Vagina (tissue), 2 donors: ENCODE results near the gene TYMS. TPM values are rescaled to one million over a fixed set of nuclear protein-coding genes. Genes with fewer than 3 reads are reported as not detected.
A peak's percentile ranks its signal among the peaks of the same experiment; 100 is the strongest.

Experiments
- DNase-seq, 2 donors: peaks; one replicate each; pipeline ENCODE4 v3.0.0-alpha.2; 2017; ENCODE audit errors: extremely low spot score in 2 of 2
- H3K27ac ChIP-seq: fragments of 200-600 bp; sonication (generic); one replicate; pipeline ENCODE4 v1.5.1; 2019
- H3K27me3 ChIP-seq: fragments of 200-600 bp; sonication (generic); one replicate; pipeline ENCODE4 v1.5.1; 2019
- H3K36me3 ChIP-seq, 2 donors: fragments of 200-600 bp; sonication (generic); one replicate each; pipeline ENCODE4 v1.5.1; 2017 to 2019
- H3K4me1 ChIP-seq: fragments of 200-600 bp; sonication (generic); one replicate; pipeline ENCODE4 v1.5.1; 2019
- H3K4me3 ChIP-seq, 2 donors: fragments of 200-600 bp; sonication (generic); 1 replicate in 1 of 2; 2 replicates in 1 of 2; pipeline ENCODE4 v1.5.1; 2016 to 2019
- H3K9me3 ChIP-seq: fragments of 200-600 bp; sonication (generic); one replicate; pipeline ENCODE4 v1.5.1; 2019
- POLR2A ChIP-seq, 2 donors: fragments of 450-650 bp; IDR thresholded peaks; one replicate each; pipeline ENCODE4 v1.6.1; 2017; ENCODE audit warnings: antibody characterized with exemption in 2 of 2, mild to moderate bottlenecking in 2 of 2, moderate library complexity in 2 of 2
- POLR2AphosphoS5 ChIP-seq, 2 donors: sonication (generic); formaldehyde crosslinking; IDR thresholded peaks; one replicate each; pipeline ENCODE4 v1.9.0; 2017; ENCODE audit warnings: antibody characterized with exemption in 2 of 2, mild to moderate bottlenecking in 2 of 2, low read depth in 1 of 2; ENCODE audit not compliant: insufficient read depth in 1 of 2
- intact Hi-C: fragments of 100-400 bp; cut with DNase I; formaldehyde crosslinking; loops from one replicate; pipeline ENCODE4 v1.15.1; 2023
- total RNA-seq: library from RNA; depleted of rRNA; stranded (reverse); fragments of >200 nt; gene quantifications from one replicate; pipeline ENCODE4 v1.2.3, GENCODE V29; 2016
- TF ChIP-seq, protein P1 (sequence below), 3 experiments: fragments of 450-650 bp in 2 of 3; fragments of 200-600 bp in 1 of 3; sonication (generic) in 1 of 3; IDR thresholded peaks; one replicate each; pipeline ENCODE4 v1.5.1; 2017 to 2019; ENCODE audit warnings: antibody characterized with exemption in 3 of 3, mild to moderate bottlenecking in 2 of 3, moderate library complexity in 2 of 3

TYMS gene
- total RNA-seq, 1 donor from 2014 or later, result 11.3 TPM

DNA sequence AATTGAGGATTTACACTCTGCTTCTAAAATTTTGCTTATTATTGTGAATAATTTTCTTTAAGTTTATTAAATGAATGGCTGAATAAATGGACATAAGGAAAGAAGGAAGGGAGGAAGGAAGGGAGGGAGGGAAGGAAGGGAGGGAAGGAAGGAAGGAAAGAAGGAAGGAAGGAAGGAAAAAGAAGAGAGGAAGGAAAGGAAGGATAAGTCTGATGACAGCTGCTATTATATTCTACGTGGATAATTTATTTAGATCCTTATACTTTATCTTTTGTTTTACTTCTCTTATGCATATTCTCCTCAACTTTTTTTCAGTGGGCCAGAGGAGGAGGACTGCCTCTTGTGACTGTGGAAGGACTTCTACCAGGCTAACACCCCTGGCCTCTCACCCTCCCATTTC lies 43.3 kb upstream of the TYMS start:
- intact Hi-C loops, result loop anchor here (10.0 kb wide), 1 partner anchor 329 kb away; no protein-coding TSS in a partner anchor
- no peak for DNase-seq
- Histone ChIP-seq H3K36me3 (no peaks in the 10 kb centered on the region), H3K27me3 (no peaks in the 10 kb centered on the region), H3K4me3 (no peak overlapping the region), H3K9me3 (no peaks in the 10 kb centered on the region), H3K4me1 (no peaks in the 10 kb centered on the region), H3K27ac (no peak overlapping the region)
- TF ChIP-seq POLR2A (IDR thresholded peaks at IDR 0.05), result no peak
- TF ChIP-seq POLR2AphosphoS5 (IDR thresholded peaks at IDR 0.05; ENCODE audit: insufficient read depth in 1 of 2, low read depth in 1 of 2), result no peak
- TF ChIP-seq, protein P1, sequence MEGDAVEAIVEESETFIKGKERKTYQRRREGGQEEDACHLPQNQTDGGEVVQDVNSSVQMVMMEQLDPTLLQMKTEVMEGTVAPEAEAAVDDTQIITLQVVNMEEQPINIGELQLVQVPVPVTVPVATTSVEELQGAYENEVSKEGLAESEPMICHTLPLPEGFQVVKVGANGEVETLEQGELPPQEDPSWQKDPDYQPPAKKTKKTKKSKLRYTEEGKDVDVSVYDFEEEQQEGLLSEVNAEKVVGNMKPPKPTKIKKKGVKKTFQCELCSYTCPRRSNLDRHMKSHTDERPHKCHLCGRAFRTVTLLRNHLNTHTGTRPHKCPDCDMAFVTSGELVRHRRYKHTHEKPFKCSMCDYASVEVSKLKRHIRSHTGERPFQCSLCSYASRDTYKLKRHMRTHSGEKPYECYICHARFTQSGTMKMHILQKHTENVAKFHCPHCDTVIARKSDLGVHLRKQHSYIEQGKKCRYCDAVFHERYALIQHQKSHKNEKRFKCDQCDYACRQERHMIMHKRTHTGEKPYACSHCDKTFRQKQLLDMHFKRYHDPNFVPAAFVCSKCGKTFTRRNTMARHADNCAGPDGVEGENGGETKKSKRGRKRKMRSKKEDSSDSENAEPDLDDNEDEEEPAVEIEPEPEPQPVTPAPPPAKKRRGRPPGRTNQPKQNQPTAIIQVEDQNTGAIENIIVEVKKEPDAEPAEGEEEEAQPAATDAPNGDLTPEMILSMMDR (IDR thresholded peaks at IDR 0.05), result no peak

DNA sequence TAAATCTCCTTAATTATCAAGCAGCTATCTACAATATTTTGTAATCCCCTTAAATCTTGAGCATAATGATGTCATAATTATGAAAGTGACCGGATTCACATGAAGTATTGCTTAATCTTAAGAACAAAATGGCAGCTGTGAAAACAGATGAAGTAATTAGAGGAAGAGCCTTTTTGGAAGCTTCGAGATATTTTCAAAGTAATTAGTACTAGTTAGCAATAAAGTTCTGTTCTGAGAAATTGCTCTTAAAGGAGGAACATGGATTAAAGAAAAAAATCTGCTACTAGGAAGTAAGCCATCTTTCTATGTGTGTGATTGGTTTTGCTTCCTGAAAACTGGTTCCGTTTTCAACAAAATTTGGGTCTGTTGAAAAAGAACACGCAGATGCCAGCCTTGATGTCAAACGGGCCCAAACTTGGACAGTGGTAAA lies 42.3 kb upstream of the TYMS start:
- Histone ChIP-seq H3K36me3 (no peaks in the 10 kb centered on the region), H3K27ac (no peak overlapping the region), H3K4me1 (no peaks in the 10 kb centered on the region), H3K27me3 (no peaks in the 10 kb centered on the region), H3K9me3 (no peaks in the 10 kb centered on the region), H3K4me3 (no peak overlapping the region)
- intact Hi-C loops, result loop anchor here (10.0 kb wide), 1 partner anchor 330 kb away; no protein-coding TSS in a partner anchor
- TF ChIP-seq, protein P1 (IDR thresholded peaks at IDR 0.05), result no peak
- TF ChIP-seq POLR2AphosphoS5 (IDR thresholded peaks at IDR 0.05; ENCODE audit: insufficient read depth in 1 of 2, low read depth in 1 of 2) (no peak), POLR2A (IDR thresholded peaks at IDR 0.05) (no peak)
- DNase-seq, result no peak

DNA sequence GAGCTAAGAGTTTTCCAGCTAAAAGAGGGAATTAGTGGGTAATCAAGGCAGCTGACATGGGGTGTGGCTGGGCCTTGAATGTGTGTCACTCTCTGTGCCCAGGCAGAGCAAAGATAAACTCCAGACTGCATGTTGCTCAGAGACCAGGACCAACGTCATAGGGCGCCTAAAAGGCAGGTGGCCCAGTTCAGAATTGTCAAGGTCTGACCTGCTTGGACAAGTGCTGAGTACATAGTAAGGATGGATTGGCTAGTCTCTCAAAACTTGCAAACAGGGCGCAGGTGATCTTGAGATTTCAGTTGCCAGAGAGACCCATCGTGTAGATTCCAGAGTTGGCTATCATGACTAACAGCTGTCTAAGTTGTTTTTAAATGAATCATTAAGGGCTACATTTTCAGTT lies 41.7 kb upstream of the TYMS start:
- no peak overlapping the region for H3K27ac ChIP-seq
- intact Hi-C loops, result loop anchor here (10.0 kb wide), 1 partner anchor 331 kb away; no protein-coding TSS in a partner anchor
- H3K9me3 ChIP-seq, result no peaks in the 10 kb centered on the region

DNA sequence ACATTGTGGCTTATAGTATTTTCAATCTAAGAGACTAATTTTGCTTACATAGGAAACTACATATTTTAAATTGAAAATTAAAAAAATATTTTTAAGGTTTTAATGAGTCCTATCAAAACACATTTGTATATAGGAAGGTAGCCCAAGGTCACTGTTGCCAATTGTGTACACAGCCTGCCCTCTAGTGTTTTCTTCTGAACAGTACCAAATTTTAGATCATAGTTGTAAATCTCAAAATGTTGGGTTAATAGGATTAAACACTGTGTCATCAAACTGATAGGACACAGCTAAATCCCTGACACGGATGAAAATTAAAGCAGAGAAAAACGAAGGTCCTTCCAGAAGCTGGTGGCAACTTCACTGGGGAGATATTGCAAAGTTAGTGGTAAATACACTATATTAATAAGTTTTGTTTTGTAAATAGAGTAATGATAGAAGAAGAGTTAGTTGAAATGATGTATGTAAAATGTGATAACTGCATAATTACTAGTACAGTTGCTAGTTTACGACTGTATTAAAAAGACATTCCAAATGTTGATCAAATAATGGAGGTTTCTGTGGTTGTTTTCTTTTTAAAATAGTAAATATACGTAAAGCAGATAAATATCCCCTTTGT lies 41.0 kb upstream of the TYMS start:
- no peak for DNase-seq
- H3K27ac ChIP-seq, result no peak overlapping the region
- intact Hi-C loops, result loop anchor here (10.0 kb wide), 1 partner anchor 332 kb away; no protein-coding TSS in a partner anchor
- H3K4me3 ChIP-seq, result no peak overlapping the region
- no peaks in the 10 kb centered on the region for H3K4me1 ChIP-seq
- no peaks in the 10 kb centered on the region for H3K36me3 ChIP-seq
- no peak for TF ChIP-seq POLR2A (IDR thresholded peaks at IDR 0.05)
- TF ChIP-seq, protein P1 (IDR thresholded peaks at IDR 0.05), result peak; percentile 52 to 73 (median 59)
- H3K27me3 ChIP-seq, result no peaks in the 10 kb centered on the region
- no peaks in the 10 kb centered on the region for H3K9me3 ChIP-seq

More for the DNA sequence above, 41.7 kb upstream of the TYMS start:
- no peak overlapping the region for H3K4me3 ChIP-seq
- no peaks in the 10 kb centered on the region for H3K27me3 ChIP-seq
- H3K36me3 ChIP-seq, result no peaks in the 10 kb centered on the region
- DNase-seq, result no peak
- TF ChIP-seq POLR2A (IDR thresholded peaks at IDR 0.05) (no peak), POLR2AphosphoS5 (IDR thresholded peaks at IDR 0.05; ENCODE audit: insufficient read depth in 1 of 2, low read depth in 1 of 2) (no peak)
- TF ChIP-seq, protein P1 (IDR thresholded peaks at IDR 0.05), result no peak
- no peaks in the 10 kb centered on the region for H3K4me1 ChIP-seq

DNA sequence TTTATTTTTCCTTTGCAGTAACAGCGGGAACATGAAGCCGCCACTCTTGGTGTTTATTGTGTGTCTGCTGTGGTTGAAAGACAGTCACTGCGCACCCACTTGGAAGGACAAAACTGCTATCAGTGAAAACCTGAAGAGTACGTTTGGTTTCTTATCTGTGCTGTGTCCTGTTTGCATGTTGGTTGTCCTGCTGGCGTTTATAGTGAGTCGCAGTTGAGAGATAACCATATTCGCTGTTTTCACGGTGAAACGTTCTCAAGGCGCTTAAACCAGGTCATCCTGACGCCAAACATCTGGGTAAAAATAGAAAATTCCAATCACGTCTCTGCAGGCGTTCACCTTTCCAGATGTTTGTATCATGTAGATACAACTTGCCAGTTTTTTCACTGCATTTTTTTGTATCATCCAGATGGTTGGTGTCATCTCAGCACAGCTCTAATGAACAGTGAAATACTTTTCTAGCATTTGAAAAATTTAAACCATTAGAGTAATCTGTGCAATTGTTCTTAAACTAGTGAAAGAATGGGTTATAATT lies 39.4 kb upstream of the TYMS start:
- Histone ChIP-seq H3K4me3 (no peak overlapping the region), H3K36me3 (no peaks in the 10 kb centered on the region), H3K27me3 (no peaks in the 10 kb centered on the region), H3K27ac (no peak overlapping the region), H3K9me3 (no peaks in the 10 kb centered on the region), H3K4me1 (no peaks in the 10 kb centered on the region)
- intact Hi-C loops, result loop anchor here (10.0 kb wide), 1 partner anchor 333 kb away; no protein-coding TSS in a partner anchor
- TF ChIP-seq, protein P1 (IDR thresholded peaks at IDR 0.05), result no peak
- TF ChIP-seq POLR2AphosphoS5 (IDR thresholded peaks at IDR 0.05; ENCODE audit: insufficient read depth in 1 of 2, low read depth in 1 of 2), result no peak
- no peak for TF ChIP-seq POLR2A (IDR thresholded peaks at IDR 0.05)
- no peak for DNase-seq
